GM23338 (cell line): ENCODE measurements around the gene AGAP2. TPM values are rescaled to one million over a fixed set of nuclear protein-coding genes. Genes with fewer than 3 reads are reported as not detected.
"Not testable (repeated sequence)": the region's sequence is repeated elsewhere in the genome, so short reads cannot be mapped to it uniquely, and the experiment has no call there.

Experiments
- ATAC-seq: fragments of 200-7000 bp; cut with Tn5 transposase; 3 replicates; pipeline ENCODE4 v1.9.1; 2020
- DNase-seq: peaks from one replicate; pipeline ENCODE4 v3.0.0-alpha.2; 2015; ENCODE audit warnings: low spot score
- H2AFZ ChIP-seq: fragments of 200-600 bp; sonication (generic); 2 replicates; pipeline ENCODE4 v1.8.0; 2016; ENCODE audit warnings: antibody characterized with exemption, mild to moderate bottlenecking, moderate library complexity
- H3F3A ChIP-seq: fragments of 200-600 bp; sonication (generic); replicated peaks from 2 replicates; pipeline ENCODE4 v1.8.0; 2017; ENCODE audit warnings: antibody characterized with exemption, mixed run types, low read depth
- H3K27ac ChIP-seq: fragments of 200-600 bp; sonication (generic); 2 replicates; pipeline ENCODE4 v1.6.1; 2016; ENCODE audit warnings: low read depth
- H3K27me3 ChIP-seq: fragments of 200-600 bp; sonication (generic); 2 replicates; pipeline ENCODE4 v1.8.0; 2016; ENCODE audit warnings: mild to moderate bottlenecking, mixed run types, moderate library complexity; ENCODE audit not compliant: insufficient read depth
- H3K36me3 ChIP-seq: fragments of 200-600 bp; sonication (generic); 2 replicates; pipeline ENCODE4 v1.8.0; 2016; ENCODE audit warnings: mild to moderate bottlenecking; ENCODE audit not compliant: insufficient read depth
- H3K4me1 ChIP-seq: fragments of 200-600 bp; sonication (generic); 2 replicates; pipeline ENCODE4 v1.8.0; 2016; ENCODE audit warnings: mild to moderate bottlenecking, moderate library complexity; ENCODE audit not compliant: insufficient read depth
- H3K4me2 ChIP-seq: fragments of 200-600 bp; sonication (generic); 2 replicates; pipeline ENCODE4 v1.7.1; 2017; ENCODE audit warnings: mixed run types
- H3K4me3 ChIP-seq: fragments of 200-600 bp; sonication (generic); 2 replicates; pipeline ENCODE4 v1.6.1; 2016; ENCODE audit warnings: mixed run types
- H3K79me2 ChIP-seq: fragments of 200-600 bp; sonication (generic); replicated peaks from 2 replicates; pipeline ENCODE4 v1.8.0; 2017; ENCODE audit warnings: mild to moderate bottlenecking; ENCODE audit not compliant: insufficient read depth
- H3K9me2 ChIP-seq: fragments of 200-600 bp; sonication (generic); 2 replicates; pipeline ENCODE4 v1.8.0; 2017; ENCODE audit not compliant: insufficient read depth
- H4K20me1 ChIP-seq: fragments of 200-600 bp; sonication (generic); replicated peaks from 2 replicates; pipeline ENCODE4 v1.8.0; 2017; ENCODE audit warnings: mild to moderate bottlenecking; ENCODE audit not compliant: insufficient read depth
- H3K27ac Mint-ChIP-seq: 2 replicates; pipeline ENCODE4 v1.8.0; 2020; ENCODE audit warnings: inconsistent platforms, mild to moderate bottlenecking, moderate library complexity, mixed read lengths
- H3K27me3 Mint-ChIP-seq: 3 replicates; pipeline ENCODE4 v1.8.0; 2022; ENCODE audit warnings: low read depth, mild to moderate bottlenecking, moderate library complexity, mixed read lengths, inconsistent platforms; ENCODE audit not compliant: insufficient read depth, poor library complexity
- H3K36me3 Mint-ChIP-seq: 3 replicates; pipeline ENCODE4 v1.8.0; 2021; ENCODE audit warnings: low read depth, mild to moderate bottlenecking, inconsistent platforms, moderate library complexity, mixed read lengths
- H3K4me1 Mint-ChIP-seq: 3 replicates; pipeline ENCODE4 v1.8.0; 2020; ENCODE audit warnings: mild to moderate bottlenecking, inconsistent platforms, mixed read lengths
- H3K4me3 Mint-ChIP-seq: 3 replicates; pipeline ENCODE4 v1.8.0; 2021; ENCODE audit warnings: moderate library complexity, mild to moderate bottlenecking, inconsistent platforms, mixed read lengths
- H3K9me3 Mint-ChIP-seq: 3 replicates; pipeline ENCODE4 v1.8.0; 2020; ENCODE audit warnings: moderate library complexity, mild to moderate bottlenecking, inconsistent platforms, mixed read lengths
- CREB1 ChIP-seq: fragments of 250-450 bp; sonication (Bioruptor Pico); IDR thresholded peaks from 2 replicates; pipeline ENCODE4 v1.5.0; 2020; ENCODE audit warnings: low read depth, mild to moderate bottlenecking, moderate library complexity
- EZH2 ChIP-seq: fragments of 200-600 bp; sonication (generic); IDR thresholded peaks from one replicate; pipeline ENCODE4 v1.8.0; 2017; ENCODE audit warnings: antibody characterized with exemption, mild to moderate bottlenecking, low read depth; ENCODE audit not compliant: unreplicated experiment
- EZH2phosphoT487 ChIP-seq: fragments of 200-600 bp; sonication (generic); IDR thresholded peaks from one replicate; pipeline ENCODE4 v1.8.1; 2018; ENCODE audit warnings: antibody characterized with exemption; ENCODE audit not compliant: unreplicated experiment
- JUNB ChIP-seq: IDR thresholded peaks from one replicate; pipeline ENCODE4 v1.6.1; 2016; ENCODE audit warnings: antibody characterized with exemption; ENCODE audit not compliant: unreplicated experiment
- NANOG ChIP-seq: IDR thresholded peaks from 2 replicates; pipeline ENCODE4 v1.6.1; 2016; ENCODE audit warnings: antibody characterized with exemption, borderline replicate concordance
- POLR2AphosphoS5 ChIP-seq: IDR thresholded peaks from 2 replicates; pipeline ENCODE4 v1.6.1; 2016; ENCODE audit warnings: antibody characterized with exemption, low read depth
- REST ChIP-seq: IDR thresholded peaks from one replicate; pipeline ENCODE4 v1.6.1; 2018; ENCODE audit warnings: antibody characterized with exemption; ENCODE audit not compliant: unreplicated experiment
- STAT1 ChIP-seq: IDR thresholded peaks from one replicate; pipeline ENCODE4 v1.6.1; 2016; ENCODE audit warnings: antibody characterized with exemption; ENCODE audit not compliant: unreplicated experiment
- ZNF114 ChIP-seq: fragments of 250-450 bp; sonication (Bioruptor Pico); IDR thresholded peaks from 2 replicates; pipeline ENCODE4 v1.5.0; 2020; ENCODE audit warnings: mild to moderate bottlenecking, moderate library complexity
- ZNF331 ChIP-seq: fragments of 250-450 bp; sonication (Bioruptor Pico); IDR thresholded peaks from 2 replicates; pipeline ENCODE4 v1.5.0; 2020; ENCODE audit warnings: low read depth, mild to moderate bottlenecking, moderate library complexity
- polyA plus RNA-seq: library from polyadenylated mRNA; unstranded; fragments of >200 nt; fragmentation: Nextera tagmentation; extraction: Ambion mirVana; gene quantifications from 2 replicates; pipeline ENCODE4 v1.2.1, GENCODE V29; 2016
- total RNA-seq: library from RNA; depleted of rRNA; stranded (reverse); fragments of >200 nt; shearing (Covaris generic); gene quantifications from 2 replicates; pipeline ENCODE4 v1.2.3, GENCODE V29; 2014
- TF ChIP-seq, protein P1 (sequence below), 2 experiments: fragments of 200-600 bp in 1 of 2; sonication (generic) in 1 of 2; conservative IDR thresholded peaks; 2 replicates each; pipeline versions ENCODE4 v1.5.1 to v1.6.1; 2016 to 2017; ENCODE audit warnings: antibody characterized with exemption in 2 of 2, low read depth in 2 of 2, mild to moderate bottlenecking in 2 of 2, moderate library complexity in 1 of 2
- TF ChIP-seq, protein P2 (sequence below): IDR thresholded peaks from 2 replicates; pipeline ENCODE4 v1.6.1; 2016; ENCODE audit warnings: antibody characterized with exemption

The AGAP2 gene
- total and polyA plus RNA-seq, 2 experiments from 2014 or later = 0.36 to 1.3 TPM

DNA sequence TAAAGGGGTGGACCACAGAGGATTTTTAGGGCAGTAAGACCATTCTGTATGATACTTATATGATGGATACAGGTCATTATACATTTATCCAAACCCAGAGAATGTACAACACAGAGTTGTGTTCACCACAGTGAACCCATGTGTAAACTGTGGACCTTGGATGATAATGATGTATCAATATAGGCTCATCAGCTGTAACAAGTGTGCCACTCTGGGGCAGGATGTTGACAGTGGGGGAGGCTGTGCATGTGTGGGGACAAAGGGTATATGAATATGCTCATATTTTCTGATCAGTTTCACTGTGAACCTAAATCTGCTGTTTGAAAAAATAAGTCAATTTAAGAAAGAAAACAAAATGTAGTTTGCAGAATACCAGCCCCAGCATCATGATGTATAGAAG, 58.8 kb downstream of the AGAP2 start:
- no peaks in the 10 kb centered on the region for H3K4me1 Mint-ChIP-seq
- DNase-seq (no peak), ATAC-seq (no peak)
- H3K4me3 Mint-ChIP-seq = no peak overlapping the region
- Histone ChIP-seq H3K36me3 (no peaks in the 10 kb centered on the region), H3K27ac (no peak overlapping the region), H3K4me1 (no peaks in the 10 kb centered on the region), H2AFZ (no peak overlapping the region), H3K4me3 (no peak overlapping the region), H3K4me2 (no peak overlapping the region), H3K27me3 (no peaks in the 10 kb centered on the region), H3F3A (no peaks in the 10 kb centered on the region), H4K20me1 (no peaks in the 10 kb centered on the region), H3K79me2 (no peaks in the 10 kb centered on the region), H3K9me2 (no peaks in the 10 kb centered on the region)
- H3K27ac Mint-ChIP-seq = no peak overlapping the region
- peaks cover 9% of the 10 kb centered on the region for H3K27me3 Mint-ChIP-seq
- peaks cover 4% of the 10 kb centered on the region; the same call in 1 of the 3 replicates for H3K36me3 Mint-ChIP-seq
- H3K9me3 Mint-ChIP-seq = peaks cover 17% of the 10 kb centered on the region
- TF ChIP-seq EZH2 (no peak), ZNF114 (CRISPR knock-in tag) (no peak), REST (no peak), CREB1 (CRISPR knock-in tag) (no peak), STAT1 (no peak), EZH2phosphoT487 (no peak), POLR2AphosphoS5 (no peak), NANOG (no peak), ZNF331 (CRISPR knock-in tag) (no peak), JUNB (no peak)
- TF ChIP-seq, protein P1, sequence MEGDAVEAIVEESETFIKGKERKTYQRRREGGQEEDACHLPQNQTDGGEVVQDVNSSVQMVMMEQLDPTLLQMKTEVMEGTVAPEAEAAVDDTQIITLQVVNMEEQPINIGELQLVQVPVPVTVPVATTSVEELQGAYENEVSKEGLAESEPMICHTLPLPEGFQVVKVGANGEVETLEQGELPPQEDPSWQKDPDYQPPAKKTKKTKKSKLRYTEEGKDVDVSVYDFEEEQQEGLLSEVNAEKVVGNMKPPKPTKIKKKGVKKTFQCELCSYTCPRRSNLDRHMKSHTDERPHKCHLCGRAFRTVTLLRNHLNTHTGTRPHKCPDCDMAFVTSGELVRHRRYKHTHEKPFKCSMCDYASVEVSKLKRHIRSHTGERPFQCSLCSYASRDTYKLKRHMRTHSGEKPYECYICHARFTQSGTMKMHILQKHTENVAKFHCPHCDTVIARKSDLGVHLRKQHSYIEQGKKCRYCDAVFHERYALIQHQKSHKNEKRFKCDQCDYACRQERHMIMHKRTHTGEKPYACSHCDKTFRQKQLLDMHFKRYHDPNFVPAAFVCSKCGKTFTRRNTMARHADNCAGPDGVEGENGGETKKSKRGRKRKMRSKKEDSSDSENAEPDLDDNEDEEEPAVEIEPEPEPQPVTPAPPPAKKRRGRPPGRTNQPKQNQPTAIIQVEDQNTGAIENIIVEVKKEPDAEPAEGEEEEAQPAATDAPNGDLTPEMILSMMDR (conservative IDR thresholded peaks at IDR 0.05; ENCODE audit: low read depth in 2 of 2) = no peak
- TF ChIP-seq, protein P2, sequence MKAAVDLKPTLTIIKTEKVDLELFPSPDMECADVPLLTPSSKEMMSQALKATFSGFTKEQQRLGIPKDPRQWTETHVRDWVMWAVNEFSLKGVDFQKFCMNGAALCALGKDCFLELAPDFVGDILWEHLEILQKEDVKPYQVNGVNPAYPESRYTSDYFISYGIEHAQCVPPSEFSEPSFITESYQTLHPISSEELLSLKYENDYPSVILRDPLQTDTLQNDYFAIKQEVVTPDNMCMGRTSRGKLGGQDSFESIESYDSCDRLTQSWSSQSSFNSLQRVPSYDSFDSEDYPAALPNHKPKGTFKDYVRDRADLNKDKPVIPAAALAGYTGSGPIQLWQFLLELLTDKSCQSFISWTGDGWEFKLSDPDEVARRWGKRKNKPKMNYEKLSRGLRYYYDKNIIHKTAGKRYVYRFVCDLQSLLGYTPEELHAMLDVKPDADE = no peak

DNA sequence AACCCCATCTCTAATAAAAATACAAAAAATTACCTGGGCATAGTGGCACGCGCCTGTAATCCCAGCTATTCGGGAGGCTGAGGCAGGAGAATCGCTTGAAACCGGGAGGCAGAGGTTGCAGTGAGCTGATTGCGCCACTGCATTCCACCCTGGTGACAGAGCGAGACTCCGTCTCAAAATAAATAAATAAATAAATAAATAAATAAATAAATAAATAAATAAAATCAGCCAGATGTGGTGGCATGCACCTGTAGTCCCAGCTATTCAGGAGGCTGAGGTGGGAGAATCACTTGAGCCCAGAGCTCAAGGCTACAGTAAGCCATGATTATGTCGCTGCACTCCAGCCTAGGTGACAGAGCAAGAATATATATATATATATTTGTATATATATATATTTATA, 60.6 kb downstream of the AGAP2 start:
- H2AFZ ChIP-seq, H3K79me2 ChIP-seq, H3K9me2 ChIP-seq, H3F3A ChIP-seq, H3K4me3 Mint-ChIP-seq, H3K4me1 ChIP-seq, H4K20me1 ChIP-seq, H3K4me1 Mint-ChIP-seq, H3K27me3 ChIP-seq, ATAC-seq, H3K36me3 ChIP-seq, H3K36me3 Mint-ChIP-seq, DNase-seq, H3K4me3 ChIP-seq, H3K27ac ChIP-seq, H3K4me2 ChIP-seq, H3K27ac Mint-ChIP-seq: not testable (repeated sequence)
- Mint-ChIP-seq H3K9me3 (peaks cover 21% of the 10 kb centered on the region), H3K27me3 (peaks cover 13% of the 10 kb centered on the region)
